ENCODE measurements around the gene TENM3. TPM values are rescaled to one million over a fixed set of nuclear protein-coding genes. Genes with fewer than 3 reads are reported as not detected.
"Not testable (repeated sequence)": the region's sequence is repeated elsewhere in the genome, so short reads cannot be mapped to it uniquely, and the experiment has no call there.

Gene TENM3
- total and polyA plus RNA-seq, 12 donors = 0.20 to 6.6 (median 3.5) TPM

DNA sequence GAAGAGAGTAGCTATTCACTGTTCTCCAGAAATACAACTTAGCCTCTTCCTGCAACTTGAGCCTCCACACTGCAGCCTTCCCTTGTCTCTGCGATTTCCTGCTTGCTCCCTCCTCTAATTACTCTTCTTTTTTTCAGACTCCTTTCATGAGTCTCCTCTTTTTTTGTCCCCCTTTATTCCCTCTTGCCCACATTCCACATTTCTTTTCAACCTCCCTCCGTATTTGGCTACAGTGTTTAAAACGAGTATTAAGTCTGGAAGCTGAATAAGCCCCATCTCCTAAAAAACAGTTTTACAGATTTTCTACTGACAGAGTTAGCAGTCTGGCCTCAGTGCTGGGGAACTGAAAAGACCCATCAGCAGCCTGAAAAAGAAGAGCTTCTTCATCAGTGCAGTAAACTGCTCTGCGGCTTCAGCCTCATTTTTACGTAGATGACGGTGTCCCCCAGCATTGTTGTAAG, 141.5 kb downstream of the TENM3 start:
- Histone ChIP-seq H3K9me3 (no peaks in the 10 kb centered on the region), H3K27ac (no peak overlapping the region), H3K4me1 (no peaks in the 10 kb centered on the region), H3K36me3 (no peaks in the 10 kb centered on the region), H3K27me3 (no peaks in the 10 kb centered on the region), H3K4me3 (no peak overlapping the region)
- ATAC-seq (no peak), DNase-seq (no peak)
- TF ChIP-seq, protein P1, sequence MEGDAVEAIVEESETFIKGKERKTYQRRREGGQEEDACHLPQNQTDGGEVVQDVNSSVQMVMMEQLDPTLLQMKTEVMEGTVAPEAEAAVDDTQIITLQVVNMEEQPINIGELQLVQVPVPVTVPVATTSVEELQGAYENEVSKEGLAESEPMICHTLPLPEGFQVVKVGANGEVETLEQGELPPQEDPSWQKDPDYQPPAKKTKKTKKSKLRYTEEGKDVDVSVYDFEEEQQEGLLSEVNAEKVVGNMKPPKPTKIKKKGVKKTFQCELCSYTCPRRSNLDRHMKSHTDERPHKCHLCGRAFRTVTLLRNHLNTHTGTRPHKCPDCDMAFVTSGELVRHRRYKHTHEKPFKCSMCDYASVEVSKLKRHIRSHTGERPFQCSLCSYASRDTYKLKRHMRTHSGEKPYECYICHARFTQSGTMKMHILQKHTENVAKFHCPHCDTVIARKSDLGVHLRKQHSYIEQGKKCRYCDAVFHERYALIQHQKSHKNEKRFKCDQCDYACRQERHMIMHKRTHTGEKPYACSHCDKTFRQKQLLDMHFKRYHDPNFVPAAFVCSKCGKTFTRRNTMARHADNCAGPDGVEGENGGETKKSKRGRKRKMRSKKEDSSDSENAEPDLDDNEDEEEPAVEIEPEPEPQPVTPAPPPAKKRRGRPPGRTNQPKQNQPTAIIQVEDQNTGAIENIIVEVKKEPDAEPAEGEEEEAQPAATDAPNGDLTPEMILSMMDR (IDR thresholded peaks at IDR 0.05) = no peak
- intact Hi-C loops (cut with DNase I) = no loop called here
- 64 to 65% methylated on average over 6 of the region's 6 CpGs for WGBS, 2 donors

DNA sequence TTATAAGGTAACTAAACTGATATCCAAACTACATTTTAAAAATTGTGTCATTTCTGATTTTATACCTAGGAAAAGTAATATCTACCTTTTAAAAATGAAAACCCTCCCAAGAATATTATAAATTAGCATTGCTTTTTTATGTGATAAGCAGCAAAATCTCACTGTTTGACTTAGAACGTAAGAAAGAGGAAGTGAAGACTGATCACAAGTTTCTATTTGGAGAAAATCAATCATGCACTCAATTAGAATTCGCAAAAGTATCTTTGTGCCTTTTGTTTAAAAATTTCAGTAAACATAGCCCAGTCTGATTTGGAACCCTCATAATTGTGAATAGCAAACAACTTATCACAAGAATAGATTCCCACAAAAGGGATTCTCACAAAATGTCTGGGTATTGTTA, 142.7 kb downstream of the TENM3 start:
- 73 to 83% methylated on average over 2 of the region's 2 CpGs for whole genome bisulfite sequencing, 2 donors
- intact Hi-C loops (cut with DNase I) = no loop called here
- Histone ChIP-seq H3K36me3 (no peaks in the 10 kb centered on the region), H3K27ac (no peak overlapping the region), H3K4me3 (no peak overlapping the region), H3K4me1 (no peaks in the 10 kb centered on the region), H3K27me3 (no peaks in the 10 kb centered on the region), H3K9me3 (no peaks in the 10 kb centered on the region)
- ATAC-seq (no peak), DNase-seq (no peak)
- TF ChIP-seq, protein P1 (IDR thresholded peaks at IDR 0.05) = no peak

DNA sequence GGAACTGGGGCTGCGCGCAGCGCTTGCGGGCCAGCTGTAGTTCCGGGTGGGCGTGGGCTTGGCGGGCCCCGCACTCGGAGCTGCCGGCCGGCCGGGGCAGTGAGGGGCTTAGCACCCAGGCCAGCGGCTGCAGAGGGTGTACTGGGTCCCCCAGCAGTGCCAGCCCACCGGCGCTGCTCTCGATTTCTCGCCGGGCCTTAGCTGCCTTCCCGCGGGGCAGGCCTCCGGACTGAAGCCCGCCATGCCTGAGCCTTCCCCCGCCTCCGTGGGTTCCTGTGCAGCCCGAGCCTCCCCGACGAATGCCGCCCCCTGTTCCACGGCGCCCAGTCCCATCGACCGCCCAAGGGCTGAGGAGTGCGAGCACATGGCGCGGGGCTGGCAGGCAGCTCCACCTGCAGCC, 143.4 kb downstream of the TENM3 start:
- H3K27ac ChIP-seq; H3K36me3 ChIP-seq; H3K27me3 ChIP-seq; ATAC-seq; intact Hi-C loops (cut with DNase I); H3K4me3 ChIP-seq; H3K4me1 ChIP-seq; DNase-seq; H3K9me3 ChIP-seq: not testable (repeated sequence)
- WGBS, 2 donors = 97% methylated on average over 32 to 35 of the region's 35 CpGs

DNA sequence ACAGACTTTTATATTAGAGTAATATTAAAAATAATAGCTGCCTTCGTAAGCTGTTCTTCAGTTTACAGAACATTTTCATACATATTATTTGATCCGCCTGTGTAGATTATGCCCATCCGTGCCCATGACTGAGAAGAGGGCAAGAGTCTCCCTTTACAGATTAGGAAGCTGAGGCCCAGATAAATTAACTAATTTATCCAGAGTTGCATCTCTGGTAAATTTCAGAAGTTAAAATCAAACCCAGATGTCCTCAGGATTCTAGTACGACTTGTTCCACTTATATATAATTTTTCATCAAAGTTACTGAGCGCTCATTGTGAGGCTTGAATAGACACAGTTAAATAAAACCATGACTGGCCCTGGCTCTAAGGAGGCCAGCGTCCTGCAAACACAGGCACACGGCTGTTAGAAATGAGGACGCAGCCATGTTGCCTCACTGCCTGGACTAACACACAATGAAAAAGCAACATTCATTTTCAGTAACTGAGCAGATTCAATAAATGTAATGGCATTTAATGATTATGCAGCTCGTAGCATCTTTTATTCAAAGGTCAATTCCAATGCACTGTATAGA, 148.0 kb downstream of the TENM3 start:
- no peak overlapping the region for H3K27ac ChIP-seq
- H3K36me3 ChIP-seq = no peaks in the 10 kb centered on the region
- H3K4me1 ChIP-seq = no peaks in the 10 kb centered on the region
- no peaks in the 10 kb centered on the region for H3K9me3 ChIP-seq
- H3K27me3 ChIP-seq = peaks cover 0 to 5% (median 0%) of the 10 kb centered on the region in 7 donors
- H3K4me3 ChIP-seq = no peak overlapping the region
- ATAC-seq = no peak
- intact Hi-C loops (cut with DNase I) = no loop called here
- 89 to 93% methylated on average over 9 of the region's 9 CpGs for whole genome bisulfite sequencing, 2 donors
- no peak for DNase-seq
- TF ChIP-seq, protein P1 (IDR thresholded peaks at IDR 0.05) = no peak

DNA sequence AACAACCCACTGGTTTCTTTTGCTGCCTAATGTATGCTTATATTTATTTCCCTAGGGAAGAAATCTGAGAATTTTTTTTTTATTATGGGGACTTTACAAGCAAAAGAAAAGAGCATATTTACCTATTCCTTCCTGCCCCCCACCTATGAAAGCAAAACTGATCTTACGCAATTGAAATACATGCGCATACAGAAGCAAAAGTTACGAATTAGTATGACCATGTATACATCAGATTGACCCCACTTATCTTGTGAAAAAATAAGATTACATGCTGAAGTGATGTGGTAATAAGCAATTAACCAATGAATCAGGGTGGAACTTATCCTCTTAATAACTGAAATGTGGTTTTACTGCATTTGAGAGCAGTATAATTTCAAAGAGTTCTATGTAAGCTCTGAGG, 151.0 kb downstream of the TENM3 start:
- intact Hi-C loops (cut with DNase I) = no loop called here
- no peak overlapping the region for H3K27ac ChIP-seq
- no peaks in the 10 kb centered on the region for H3K4me1 ChIP-seq
- WGBS, 2 donors = 78 to 96% methylated on average over 3 of the region's 3 CpGs
- TF ChIP-seq, protein P1 (IDR thresholded peaks at IDR 0.05) = no peak
- no peaks in the 10 kb centered on the region for H3K9me3 ChIP-seq
- H3K36me3 ChIP-seq = no peaks in the 10 kb centered on the region
- ATAC-seq (no peak), DNase-seq (no peak)
- no peak overlapping the region for H3K4me3 ChIP-seq
- H3K27me3 ChIP-seq = peaks cover 0 to 5% (median 0%) of the 10 kb centered on the region in 7 donors
